ENCODE results near the gene KDR. TPM values are rescaled to one million over a fixed set of nuclear protein-coding genes. Genes with fewer than 3 reads are reported as not detected.

KDR gene
- total RNA-seq, 1 donor from 2014 or later = 49.1 TPM

GRCh38 chr4:55125763-55126541 is 557 bp upstream of the KDR start:
- H3K4me1 ChIP-seq (ENCODE audit: control insufficient read depth in 3 of 3, insufficient read depth in 3 of 3, low read length in 3 of 3) = peaks cover 0 to 7% (median 0%) of the 10 kb centered on the region in 3 donors
- no peaks in the 10 kb centered on the region for H3K36me3 ChIP-seq (ENCODE audit: control insufficient read depth in 3 of 3, insufficient read depth in 3 of 3, low read length in 3 of 3)
- no peak overlapping the region for H3K27ac ChIP-seq (ENCODE audit: low read depth, low read length)
- H3K27me3 ChIP-seq (ENCODE audit: control insufficient read depth in 3 of 3, insufficient read depth in 3 of 3, low read length in 3 of 3) = peaks cover 5 to 9% (median 9%) of the 10 kb centered on the region in 3 donors
- H3K9ac ChIP-seq (ENCODE audit: low read depth in 1 of 3, low read length in 3 of 3) = peak overlapping the region in 1 of 3 donors; percentile 71
- H3K4me3 ChIP-seq (ENCODE audit: low read length in 3 of 3) = peak overlapping the region; percentile 42 to 59 (median 58)
- no peaks in the 10 kb centered on the region for H3K9me3 ChIP-seq (ENCODE audit: control insufficient read depth in 3 of 3, low read length in 3 of 3)

- Histone ChIP-seq H3K36me3 (ENCODE audit: control insufficient read depth in 3 of 3, insufficient read depth in 3 of 3, low read length in 3 of 3) (no peaks in the 10 kb centered on the region), H3K4me3 (ENCODE audit: low read length in 3 of 3) (peak overlapping the region; percentile 42 to 70 (median 64)), H3K27ac (ENCODE audit: low read depth, low read length) (no peak overlapping the region), H3K27me3 (ENCODE audit: control insufficient read depth in 3 of 3, insufficient read depth in 3 of 3, low read length in 3 of 3) (peaks cover 5 to 9% (median 9%) of the 10 kb centered on the region in 3 donors), H3K9me3 (ENCODE audit: control insufficient read depth in 3 of 3, low read length in 3 of 3) (no peaks in the 10 kb centered on the region), H3K9ac (ENCODE audit: low read depth in 1 of 3, low read length in 3 of 3) (peak overlapping the region in 2 of 3 donors; percentile 14 to 71), H3K4me1 (ENCODE audit: control insufficient read depth in 3 of 3, insufficient read depth in 3 of 3, low read length in 3 of 3) (peaks cover 0 to 8% (median 0%) of the 10 kb centered on the region in 3 donors)
These were observed 896 bp downstream of the KDR start for GRCh38 chr4:55124322-55125076.

GRCh38 chr4:55123791-55124190 is 1.6 kb downstream of the KDR start:
- H3K4me3 ChIP-seq (ENCODE audit: low read length in 3 of 3) = peak overlapping the region; percentile 14 to 64 (median 53)
- peaks cover 5 to 9% (median 9%) of the 10 kb centered on the region in 3 donors for H3K27me3 ChIP-seq (ENCODE audit: control insufficient read depth in 3 of 3, insufficient read depth in 3 of 3, low read length in 3 of 3)
- no peaks in the 10 kb centered on the region for H3K36me3 ChIP-seq (ENCODE audit: control insufficient read depth in 3 of 3, insufficient read depth in 3 of 3, low read length in 3 of 3)
- no peak overlapping the region for H3K9ac ChIP-seq (ENCODE audit: low read depth in 1 of 3, low read length in 3 of 3)
- H3K4me1 ChIP-seq (ENCODE audit: control insufficient read depth in 3 of 3, insufficient read depth in 3 of 3, low read length in 3 of 3) = peaks cover 0 to 8% (median 0%) of the 10 kb centered on the region in 3 donors
- no peak overlapping the region for H3K27ac ChIP-seq (ENCODE audit: low read depth, low read length)
- no peaks in the 10 kb centered on the region for H3K9me3 ChIP-seq (ENCODE audit: control insufficient read depth in 3 of 3, low read length in 3 of 3)

- no peaks in the 10 kb centered on the region for H3K9me3 ChIP-seq (ENCODE audit: control insufficient read depth in 3 of 3, low read length in 3 of 3)
- H3K9ac ChIP-seq (ENCODE audit: low read depth in 1 of 3, low read length in 3 of 3) = no peak overlapping the region
- H3K27ac ChIP-seq (ENCODE audit: low read depth, low read length) = no peak overlapping the region
- peaks cover 5 to 9% (median 9%) of the 10 kb centered on the region in 3 donors for H3K27me3 ChIP-seq (ENCODE audit: control insufficient read depth in 3 of 3, insufficient read depth in 3 of 3, low read length in 3 of 3)
- no peaks in the 10 kb centered on the region for H3K36me3 ChIP-seq (ENCODE audit: control insufficient read depth in 3 of 3, insufficient read depth in 3 of 3, low read length in 3 of 3)
- peaks cover 0 to 8% (median 0%) of the 10 kb centered on the region in 3 donors for H3K4me1 ChIP-seq (ENCODE audit: control insufficient read depth in 3 of 3, insufficient read depth in 3 of 3, low read length in 3 of 3)
- H3K4me3 ChIP-seq (ENCODE audit: low read length in 3 of 3) = no peak overlapping the region
These were observed 3.2 kb downstream of the KDR start for GRCh38 chr4:55122235-55122634.

GRCh38 chr4:55121246-55121645 is 4.1 kb downstream of the KDR start:
- Histone ChIP-seq H3K27ac (ENCODE audit: low read depth, low read length) (no peak overlapping the region), H3K9ac (ENCODE audit: low read depth in 1 of 3, low read length in 3 of 3) (no peak overlapping the region)

GRCh38 chr4:55118397-55118796 is 7.0 kb downstream of the KDR start:
- no peaks in the 10 kb centered on the region for H3K27me3 ChIP-seq (ENCODE audit: control insufficient read depth in 3 of 3, insufficient read depth in 3 of 3, low read length in 3 of 3)
- H3K9me3 ChIP-seq (ENCODE audit: control insufficient read depth in 3 of 3, low read length in 3 of 3) = no peaks in the 10 kb centered on the region
- H3K36me3 ChIP-seq (ENCODE audit: control insufficient read depth in 3 of 3, insufficient read depth in 3 of 3, low read length in 3 of 3) = no peaks in the 10 kb centered on the region
- no peak overlapping the region for H3K4me3 ChIP-seq (ENCODE audit: low read length in 3 of 3)
- H3K9ac ChIP-seq (ENCODE audit: low read depth in 1 of 3, low read length in 3 of 3) = no peak overlapping the region
- H3K27ac ChIP-seq (ENCODE audit: low read depth, low read length) = peak overlapping the region; percentile 26
- H3K4me1 ChIP-seq (ENCODE audit: control insufficient read depth in 3 of 3, insufficient read depth in 3 of 3, low read length in 3 of 3) = peaks cover 0 to 2% (median 0%) of the 10 kb centered on the region in 3 donors

More at GRCh38 chr4:55121246-55121645, 4.1 kb downstream of the KDR start:
- H3K9me3 ChIP-seq (ENCODE audit: control insufficient read depth in 3 of 3, low read length in 3 of 3) = no peaks in the 10 kb centered on the region
- no peaks in the 10 kb centered on the region for H3K36me3 ChIP-seq (ENCODE audit: control insufficient read depth in 3 of 3, insufficient read depth in 3 of 3, low read length in 3 of 3)
- peak overlapping the region in 1 of 3 donors; percentile 23 for H3K4me3 ChIP-seq (ENCODE audit: low read length in 3 of 3)
- peaks cover 0 to 8% (median 0%) of the 10 kb centered on the region in 3 donors for H3K4me1 ChIP-seq (ENCODE audit: control insufficient read depth in 3 of 3, insufficient read depth in 3 of 3, low read length in 3 of 3)
- peaks cover 5 to 9% (median 9%) of the 10 kb centered on the region in 3 donors for H3K27me3 ChIP-seq (ENCODE audit: control insufficient read depth in 3 of 3, insufficient read depth in 3 of 3, low read length in 3 of 3)

GRCh38 chr4:55117511-55117910 is 7.9 kb downstream of the KDR start:
- Histone ChIP-seq H3K27ac (ENCODE audit: low read depth, low read length) (no peak overlapping the region), H3K27me3 (ENCODE audit: control insufficient read depth in 3 of 3, insufficient read depth in 3 of 3, low read length in 3 of 3) (no peaks in the 10 kb centered on the region), H3K36me3 (ENCODE audit: control insufficient read depth in 3 of 3, insufficient read depth in 3 of 3, low read length in 3 of 3) (no peaks in the 10 kb centered on the region)

GRCh38 chr4:55116450-55116849 is 8.9 kb downstream of the KDR start:
- no peak overlapping the region for H3K9ac ChIP-seq (ENCODE audit: low read depth in 1 of 3, low read length in 3 of 3)
- H3K9me3 ChIP-seq (ENCODE audit: control insufficient read depth in 3 of 3, low read length in 3 of 3) = no peaks in the 10 kb centered on the region
- H3K27ac ChIP-seq (ENCODE audit: low read depth, low read length) = no peak overlapping the region
- no peaks in the 10 kb centered on the region for H3K36me3 ChIP-seq (ENCODE audit: control insufficient read depth in 3 of 3, insufficient read depth in 3 of 3, low read length in 3 of 3)
- H3K4me3 ChIP-seq (ENCODE audit: low read length in 3 of 3) = no peak overlapping the region
- H3K27me3 ChIP-seq (ENCODE audit: control insufficient read depth in 3 of 3, insufficient read depth in 3 of 3, low read length in 3 of 3) = no peaks in the 10 kb centered on the region
- H3K4me1 ChIP-seq (ENCODE audit: control insufficient read depth in 3 of 3, insufficient read depth in 3 of 3, low read length in 3 of 3) = peaks cover 0 to 2% (median 0%) of the 10 kb centered on the region in 3 donors

More at GRCh38 chr4:55117511-55117910, 7.9 kb downstream of the KDR start:
- peaks cover 0 to 2% (median 0%) of the 10 kb centered on the region in 3 donors for H3K4me1 ChIP-seq (ENCODE audit: control insufficient read depth in 3 of 3, insufficient read depth in 3 of 3, low read length in 3 of 3)
- H3K9me3 ChIP-seq (ENCODE audit: control insufficient read depth in 3 of 3, low read length in 3 of 3) = no peaks in the 10 kb centered on the region
- H3K9ac ChIP-seq (ENCODE audit: low read depth in 1 of 3, low read length in 3 of 3) = no peak overlapping the region
- no peak overlapping the region for H3K4me3 ChIP-seq (ENCODE audit: low read length in 3 of 3)

- Histone ChIP-seq H3K4me1 (ENCODE audit: control insufficient read depth in 3 of 3, insufficient read depth in 3 of 3, low read length in 3 of 3) (no peaks in the 10 kb centered on the region), H3K9me3 (ENCODE audit: control insufficient read depth in 3 of 3, low read length in 3 of 3) (no peaks in the 10 kb centered on the region), H3K36me3 (ENCODE audit: control insufficient read depth in 3 of 3, insufficient read depth in 3 of 3, low read length in 3 of 3) (no peaks in the 10 kb centered on the region), H3K4me3 (ENCODE audit: low read length in 3 of 3) (no peak overlapping the region), H3K27me3 (ENCODE audit: control insufficient read depth in 3 of 3, insufficient read depth in 3 of 3, low read length in 3 of 3) (no peaks in the 10 kb centered on the region), H3K9ac (ENCODE audit: low read depth in 1 of 3, low read length in 3 of 3) (no peak overlapping the region), H3K27ac (ENCODE audit: low read depth, low read length) (no peak overlapping the region)
These were observed 13.8 kb downstream of the KDR start for GRCh38 chr4:55111601-55112000.

GRCh38 chr4:55110131-55110530 is 15.3 kb downstream of the KDR start:
- no peaks in the 10 kb centered on the region for H3K36me3 ChIP-seq (ENCODE audit: control insufficient read depth in 3 of 3, insufficient read depth in 3 of 3, low read length in 3 of 3)

More at GRCh38 chr4:55110131-55110530, 15.3 kb downstream of the KDR start:
- H3K4me3 ChIP-seq (ENCODE audit: low read length in 3 of 3) = no peak overlapping the region
- no peak overlapping the region for H3K9ac ChIP-seq (ENCODE audit: low read depth in 1 of 3, low read length in 3 of 3)
- H3K27me3 ChIP-seq (ENCODE audit: control insufficient read depth in 3 of 3, insufficient read depth in 3 of 3, low read length in 3 of 3) = no peaks in the 10 kb centered on the region
- H3K4me1 ChIP-seq (ENCODE audit: control insufficient read depth in 3 of 3, insufficient read depth in 3 of 3, low read length in 3 of 3) = no peaks in the 10 kb centered on the region
- H3K9me3 ChIP-seq (ENCODE audit: control insufficient read depth in 3 of 3, low read length in 3 of 3) = no peaks in the 10 kb centered on the region
- no peak overlapping the region for H3K27ac ChIP-seq (ENCODE audit: low read depth, low read length)

Measured in skeletal muscle tissue (tissue), 4 donors.